Ovary (tissue), 9 donors: ENCODE data around the gene WIPF3. TPM values are rescaled to one million over a fixed set of nuclear protein-coding genes. Genes with fewer than 3 reads are reported as not detected.

Source experiments
- DNase-seq, 5 donors: peaks; one replicate each; pipeline ENCODE4 v3.0.0-alpha.2; 2019 to 2020
- H3K27ac ChIP-seq, 2 donors: fragments of 200-600 bp; one replicate each; pipeline versions ENCODE4 v1.5.1 to v1.8.0; 2019 to 2022
- H3K27me3 ChIP-seq: fragments of 200-600 bp; one replicate; pipeline ENCODE4 v1.8.0; 2022
- H3K36me3 ChIP-seq: fragments of 200-600 bp; sonication (generic); one replicate; pipeline ENCODE4 v1.5.1; 2019
- H3K4me1 ChIP-seq: one replicate; pipeline ENCODE4 v1.8.1; 2013; ENCODE audit warnings: mild to moderate bottlenecking, moderate library complexity; ENCODE audit not compliant: insufficient read depth
- H3K4me3 ChIP-seq: fragments of 200-600 bp; sonication (generic); one replicate; pipeline ENCODE4 v1.5.1; 2017
- H3K9me3 ChIP-seq, 2 donors: fragments of 200-600 bp in 1 of 2; sonication (generic) in 1 of 2; one replicate each; pipeline versions ENCODE4 v1.5.1 to v1.8.1; 2013 to 2019; ENCODE audit warnings: mild to moderate bottlenecking in 1 of 2, moderate library complexity in 1 of 2
- EP300 ChIP-seq: sonication (generic); formaldehyde crosslinking; IDR thresholded peaks from one replicate; pipeline ENCODE4 v1.6.1; 2017; ENCODE audit warnings: antibody characterized with exemption
- POLR2A ChIP-seq: fragments of 450-650 bp; IDR thresholded peaks from one replicate; pipeline ENCODE4 v1.6.1; 2017; ENCODE audit warnings: antibody characterized with exemption, mild to moderate bottlenecking, moderate library complexity
- WGBS, 3 donors: extraction: QIAGEN DNeasy Blood & Tissue Kit in 1 of 3; methylation state at CpG; one replicate each; pipeline versions ENCODE4 v1.1.5 to v1.1.7; 2013 to 2017; 5-methylcytosine and 5-hydroxymethylcytosine counted together
- intact Hi-C, 4 donors: fragments of 100-400 bp; cut with DNase I; formaldehyde crosslinking; loops; one replicate each; pipeline versions ENCODE4 v1.11.0 to v1.15.1; 2022 to 2023
- polyA plus RNA-seq, 2 donors: library from polyadenylated mRNA; stranded (reverse); fragments of 200-250 nt in 1 of 2; fragments of 350-450 nt in 1 of 2; fragmentation: Illumina TruSeq in 1 of 2; extraction: RNeasy Lipid Tissue Mini Kit (QIAGEN cat#74804) in 1 of 2; gene quantifications; one replicate each; pipeline ENCODE4 v1.2.3, GENCODE V29; 2013 to 2014
- total RNA-seq, 7 donors: library from RNA; depleted of rRNA in 2 of 7; stranded (reverse); fragments of >200 nt in 2 of 7; fragmentation: NEBNext Ultra II Directional in 3 of 7; extraction: Animal tissue kit (Norgen Biotek cat#: 25700) in 3 of 7; gene quantifications; one replicate each; pipeline versions ENCODE4 v1.1.0 to v1.2.4, GENCODE V29; 2016 to 2023
- TF ChIP-seq, protein P1 (sequence below), 3 donors: fragments of 450-650 bp in 2 of 3; fragments of 200-600 bp in 1 of 3; IDR thresholded peaks; one replicate each; pipeline versions ENCODE4 v1.5.1 to v1.8.0; 2016 to 2022; ENCODE audit warnings: antibody characterized with exemption in 3 of 3, mild to moderate bottlenecking in 1 of 3
- donor health status: DM: no; HTN: no; CAD: no; lungs with moderate emphysema.
- donor health status: DM: no; HTN: no; CAD: no.
- donor health status: Bipolar disorder and iron deficiency.
- donor health status: DM: yes; HTN: yes; CAD: no.
- donor health status: DM: no; HTN: no; CAD: no.
- donor health status: DM: yes; HTN: yes; CAD: no.

WIPF3 gene
- total and polyA plus RNA-seq, 9 donors, result 15.3 to 122 (median 53.3) TPM

DNA sequence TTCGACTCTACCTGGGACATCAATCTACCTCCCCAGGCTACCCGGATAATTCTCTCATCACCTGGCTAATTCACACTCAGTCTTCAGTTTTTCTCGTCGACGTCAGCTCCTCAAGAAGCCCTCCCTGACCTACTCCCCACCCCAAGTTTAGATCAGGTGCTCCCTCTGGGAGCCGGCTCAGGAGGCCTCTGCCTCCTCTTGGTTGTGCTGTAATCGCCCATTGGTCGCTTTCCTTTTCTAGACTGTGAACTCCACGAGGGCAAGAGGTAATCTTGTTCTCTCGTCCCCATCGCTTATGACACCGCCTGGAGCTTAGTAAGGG, 461 bp upstream of the WIPF3 start:
- no peaks in the 10 kb centered on the region for H3K27me3 ChIP-seq
- H3K27ac ChIP-seq, result peak overlapping the region; percentile 77 to 80
- peak in 1 of 5 donors; percentile 31 for DNase-seq
- TF ChIP-seq, protein P1, sequence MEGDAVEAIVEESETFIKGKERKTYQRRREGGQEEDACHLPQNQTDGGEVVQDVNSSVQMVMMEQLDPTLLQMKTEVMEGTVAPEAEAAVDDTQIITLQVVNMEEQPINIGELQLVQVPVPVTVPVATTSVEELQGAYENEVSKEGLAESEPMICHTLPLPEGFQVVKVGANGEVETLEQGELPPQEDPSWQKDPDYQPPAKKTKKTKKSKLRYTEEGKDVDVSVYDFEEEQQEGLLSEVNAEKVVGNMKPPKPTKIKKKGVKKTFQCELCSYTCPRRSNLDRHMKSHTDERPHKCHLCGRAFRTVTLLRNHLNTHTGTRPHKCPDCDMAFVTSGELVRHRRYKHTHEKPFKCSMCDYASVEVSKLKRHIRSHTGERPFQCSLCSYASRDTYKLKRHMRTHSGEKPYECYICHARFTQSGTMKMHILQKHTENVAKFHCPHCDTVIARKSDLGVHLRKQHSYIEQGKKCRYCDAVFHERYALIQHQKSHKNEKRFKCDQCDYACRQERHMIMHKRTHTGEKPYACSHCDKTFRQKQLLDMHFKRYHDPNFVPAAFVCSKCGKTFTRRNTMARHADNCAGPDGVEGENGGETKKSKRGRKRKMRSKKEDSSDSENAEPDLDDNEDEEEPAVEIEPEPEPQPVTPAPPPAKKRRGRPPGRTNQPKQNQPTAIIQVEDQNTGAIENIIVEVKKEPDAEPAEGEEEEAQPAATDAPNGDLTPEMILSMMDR (IDR thresholded peaks at IDR 0.05), result no peak
- TF ChIP-seq EP300 (no peak), POLR2A (no peak)
- WGBS, 3 donors, result 43 to 60% (median 49%) methylated on average over 12 of the region's 12 CpGs
- intact Hi-C loops, result loop anchor here in 1 of 4 donors (5.0 to 10.0 kb wide), 2 partner anchors 51 to 61 kb away; no protein-coding TSS in a partner anchor
- peaks cover 4% of the 10 kb centered on the region for H3K4me1 ChIP-seq
- H3K9me3 ChIP-seq, result no peaks in the 10 kb centered on the region
- peak overlapping the region; percentile 58 for H3K4me3 ChIP-seq
- no peaks in the 10 kb centered on the region for H3K36me3 ChIP-seq

DNA sequence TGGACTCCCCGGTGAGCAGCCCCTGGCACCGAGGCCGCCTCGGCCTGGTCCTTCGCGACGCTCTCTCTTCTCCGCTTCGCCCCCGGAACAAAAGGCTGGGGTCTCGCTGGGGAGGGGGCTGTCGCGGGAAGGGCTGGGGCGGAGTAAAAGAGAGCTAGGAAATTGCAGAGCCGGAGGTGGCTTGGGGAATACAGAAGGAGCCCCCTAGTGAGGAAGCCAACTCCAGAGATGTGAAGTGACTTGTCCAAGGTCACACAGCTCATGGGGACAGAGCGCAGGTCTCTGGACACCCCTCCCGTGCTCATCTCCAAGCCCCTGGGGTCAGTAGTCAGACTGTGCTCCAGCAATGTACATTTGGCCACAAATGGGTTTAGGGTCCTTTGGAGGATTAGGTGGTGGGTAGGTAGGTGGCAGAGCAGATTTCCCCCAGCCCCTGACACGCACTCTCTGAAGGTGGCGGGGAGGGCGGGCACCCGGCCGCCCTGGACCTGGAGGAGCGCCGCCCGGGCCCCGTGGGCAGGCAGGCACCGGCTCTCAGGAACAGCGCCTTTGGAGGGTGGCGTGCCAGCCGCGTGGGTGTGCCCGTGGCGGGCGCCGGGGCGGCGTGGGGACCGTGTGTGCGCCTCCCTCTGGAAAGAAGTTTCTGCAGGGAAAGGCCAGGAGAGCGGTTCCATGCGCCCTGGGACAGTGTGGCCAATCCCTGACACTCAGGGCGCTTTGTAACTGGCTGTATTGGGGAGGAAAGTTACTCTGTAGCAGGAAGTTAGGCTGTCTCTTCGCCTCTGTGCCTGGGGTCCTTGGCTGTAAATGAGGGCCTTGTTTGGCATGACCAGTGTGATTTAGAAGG, 910 bp downstream of the WIPF3 start:
- H3K4me1 ChIP-seq, result peaks cover 9% of the 10 kb centered on the region
- H3K4me3 ChIP-seq, result peak overlapping the region; percentile 58
- peak; percentile 58 to 78 (median 64) for DNase-seq
- H3K27me3 ChIP-seq, result no peaks in the 10 kb centered on the region
- H3K9me3 ChIP-seq, result no peaks in the 10 kb centered on the region
- peak overlapping the region; percentile 77 to 80 for H3K27ac ChIP-seq
- TF ChIP-seq, protein P1 (IDR thresholded peaks at IDR 0.05), result peak in 1 of 3 donors; percentile 39
- no peak for TF ChIP-seq POLR2A
- intact Hi-C loops, result loop anchor here in 1 of 4 donors (5.0 to 10.0 kb wide), 2 partner anchors 52 to 60 kb away; no protein-coding TSS in a partner anchor
- H3K36me3 ChIP-seq, result no peaks in the 10 kb centered on the region
- 1 to 4% (median 2%) methylated on average over 39 to 43 of the region's 43 CpGs for WGBS, 3 donors

DNA sequence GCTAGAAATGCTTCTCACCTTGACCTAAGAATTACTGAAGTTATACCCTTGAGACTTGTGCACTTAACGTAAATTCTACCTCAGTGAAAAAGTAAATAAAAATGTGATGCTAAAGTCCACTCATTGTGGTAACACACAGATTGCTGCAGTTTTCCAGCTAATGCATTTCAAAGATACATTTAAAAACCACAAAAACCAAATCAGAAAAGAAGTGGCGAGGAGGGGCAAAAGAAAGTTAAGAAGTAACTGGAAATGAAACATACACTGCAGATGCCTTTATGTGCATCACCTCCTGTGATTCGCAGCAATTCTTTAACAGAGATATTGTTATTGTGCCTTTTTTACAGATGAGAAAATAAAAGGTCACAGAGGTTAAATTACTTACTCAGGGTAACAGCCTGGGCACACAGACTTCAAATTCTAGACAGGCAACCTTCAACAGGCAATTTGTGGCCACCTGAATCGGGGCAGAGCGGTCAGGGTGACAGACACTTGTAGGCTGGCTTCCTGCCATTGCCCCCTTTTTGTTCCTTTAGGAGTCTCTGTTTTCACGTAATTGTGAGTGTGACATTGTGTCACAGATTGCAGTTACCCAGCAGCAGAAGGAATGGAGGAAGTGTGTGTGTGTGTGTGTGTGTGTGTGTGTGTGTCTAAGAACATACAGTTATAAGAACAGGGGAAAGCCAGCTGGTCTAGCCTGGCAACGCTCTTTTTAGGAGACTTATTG, 1.9 kb downstream of the WIPF3 start:
- intact Hi-C loops, result loop anchor here in 1 of 4 donors (5.0 to 10.0 kb wide), 2 partner anchors 53 to 59 kb away; no protein-coding TSS in a partner anchor
- H3K4me1 ChIP-seq, result peaks cover 10% of the 10 kb centered on the region

More for the DNA sequence above, 1.9 kb downstream of the WIPF3 start:
- WGBS, 3 donors, result 47 to 61% (median 60%) methylated on average over 7 of the region's 7 CpGs
- Histone ChIP-seq H3K27me3 (no peaks in the 10 kb centered on the region), H3K9me3 (no peaks in the 10 kb centered on the region), H3K4me3 (peak overlapping the region; percentile 58), H3K36me3 (no peaks in the 10 kb centered on the region), H3K27ac (peak overlapping the region; percentile 77 to 80)
- no peak for TF ChIP-seq POLR2A
- TF ChIP-seq, protein P1 (IDR thresholded peaks at IDR 0.05), result no peak
- no peak for TF ChIP-seq EP300
- peak in 2 of 5 donors; percentile 28 to 45 for DNase-seq
